NCI-H2081 (cell line): ENCODE results near the gene CD300LG.
A peak's percentile ranks its signal among the peaks of the same experiment; 100 is the strongest.

Experiments
- DNase-seq, 2 experiments: peaks; one replicate each; lab custom pipeline; 2025; lab: John Stamatoyannopoulos, UW

The CD300LG gene

GRCh38 chr17:43825567-43825966 is 21.4 kb upstream of the CD300LG start:
- DNase-seq, result no peak

GRCh38 chr17:43826206-43826605 is 20.8 kb upstream of the CD300LG start:
- DNase-seq, result no peak

GRCh38 chr17:43827596-43827995 is 19.4 kb upstream of the CD300LG start:
- no peak for DNase-seq

GRCh38 chr17:43829738-43830137 is 17.2 kb upstream of the CD300LG start:
- no peak for DNase-seq

- no peak for DNase-seq
Measured at GRCh38 chr17:43830510-43831140, 16.4 kb upstream of the CD300LG start.

- DNase-seq, result no peak
Measured at GRCh38 chr17:43831633-43832032, 15.3 kb upstream of the CD300LG start.

- peak in 1 of 2 experiments; percentile 30 for DNase-seq
Measured at GRCh38 chr17:43832168-43832975, 14.6 kb upstream of the CD300LG start.

- peak; percentile 62 to 70 for DNase-seq
Measured at GRCh38 chr17:43832976-43833829, 13.8 kb upstream of the CD300LG start, which contains the start of gene MPP3. TSS of gene MPP3 (minus strand) at chr17:43833146. CDS start at chr17:43831906, 1,240 bp downstream.

- no peak for DNase-seq
Measured at GRCh38 chr17:43834106-43834505, 12.9 kb upstream of the CD300LG start.

GRCh38 chr17:43839670-43840108 is 7.3 kb upstream of the CD300LG start:
- DNase-seq, result peak; percentile 90 to 97

- DNase-seq, result no peak
Measured at GRCh38 chr17:43840814-43841213, 6.2 kb upstream of the CD300LG start.

- DNase-seq, result no peak
Measured at GRCh38 chr17:43841282-43841681, 5.7 kb upstream of the CD300LG start.

GRCh38 chr17:43842091-43842974 is 4.6 kb upstream of the CD300LG start:
- DNase-seq, result peak in 1 of 2 experiments; percentile 8

GRCh38 chr17:43842975-43843325 is 4.0 kb upstream of the CD300LG start:
- DNase-seq, result no peak

- DNase-seq, result no peak
Measured at GRCh38 chr17:43844241-43844640, 2.7 kb upstream of the CD300LG start.

- no peak for DNase-seq
Measured at GRCh38 chr17:43845766-43846165, 1.2 kb upstream of the CD300LG start.

GRCh38 chr17:43846221-43846712 is 709 bp upstream of the CD300LG start:
- DNase-seq, result peak; percentile 72 to 74

GRCh38 chr17:43848601-43849000 is 1.6 kb downstream of the CD300LG start:
- DNase-seq, result no peak

- no peak for DNase-seq
Measured at GRCh38 chr17:43849116-43849515, 2.1 kb downstream of the CD300LG start.

- no peak for DNase-seq
Measured at GRCh38 chr17:43852571-43852970, 5.6 kb downstream of the CD300LG start.

- no peak for DNase-seq
Measured at GRCh38 chr17:43853546-43853945, 6.6 kb downstream of the CD300LG start.
